MM.1S (cell line): ENCODE measurements around the gene TNP1.

Source experiments
- DNase-seq: peaks from one replicate; pipeline ENCODE4 v3.0.0-alpha.2; 2015
- H2AFZ ChIP-seq: fragments of 300-600 bp; sonication (generic); 2 replicates; pipeline ENCODE4 v1.6.0; 2016; ENCODE audit warnings: antibody characterized with exemption, low read length
- H3F3A ChIP-seq: fragments of 300-600 bp; sonication (generic); 2 replicates; pipeline ENCODE4 v1.6.1; 2016; ENCODE audit warnings: mild to moderate bottlenecking, antibody characterized with exemption, low read length, moderate library complexity, mixed read lengths; ENCODE audit not compliant: insufficient read depth
- H3K27ac ChIP-seq: fragments of 300-600 bp; sonication (generic); 2 replicates; pipeline ENCODE4 v1.5.1; 2016; ENCODE audit warnings: mild to moderate bottlenecking, low read length
- H3K27me3 ChIP-seq: fragments of 300-600 bp; sonication (generic); replicated peaks from 2 replicates; pipeline ENCODE4 v1.6.0; 2016; ENCODE audit warnings: low read length; ENCODE audit not compliant: insufficient read depth
- H3K36me3 ChIP-seq: fragments of 300-600 bp; sonication (generic); replicated peaks from 2 replicates; pipeline ENCODE4 v1.6.1; 2016; ENCODE audit warnings: mild to moderate bottlenecking, low read length, mixed read lengths; ENCODE audit not compliant: insufficient read depth
- H3K4me1 ChIP-seq: fragments of 300-600 bp; sonication (generic); 2 replicates; pipeline ENCODE4 v1.6.1; 2016; ENCODE audit warnings: low read length, mixed read lengths
- H3K4me2 ChIP-seq: fragments of 300-600 bp; sonication (generic); 2 replicates; pipeline ENCODE4 v1.6.0; 2016; ENCODE audit warnings: low read depth, low read length
- H3K4me3 ChIP-seq: fragments of 300-600 bp; sonication (generic); 2 replicates; pipeline ENCODE4 v1.5.1; 2016; ENCODE audit warnings: low read length, mixed read lengths
- H3K79me2 ChIP-seq: fragments of 300-600 bp; sonication (generic); 2 replicates; pipeline ENCODE4 v1.6.1; 2016; ENCODE audit warnings: mixed run types, low read length, mixed read lengths
- H3K9ac ChIP-seq: fragments of 300-600 bp; sonication (generic); 2 replicates; pipeline ENCODE4 v1.6.1; 2016; ENCODE audit warnings: low read length, mixed read lengths
- H3K9me2 ChIP-seq: fragments of 300-600 bp; sonication (generic); replicated peaks from 2 replicates; pipeline ENCODE4 v1.6.1; 2016; ENCODE audit warnings: mild to moderate bottlenecking, low read length, mixed read lengths; ENCODE audit not compliant: insufficient read depth
- H3K9me3 ChIP-seq: fragments of 300-600 bp; sonication (generic); replicated peaks from 2 replicates; pipeline ENCODE4 v1.6.1; 2016; ENCODE audit warnings: mild to moderate bottlenecking, low read length, mixed read lengths; ENCODE audit not compliant: insufficient read depth
- H4K20me1 ChIP-seq: fragments of 300-600 bp; sonication (generic); 2 replicates; pipeline ENCODE4 v1.6.1; 2016; ENCODE audit warnings: mild to moderate bottlenecking, low read length, moderate library complexity, mixed read lengths; ENCODE audit not compliant: insufficient read depth
- EZH2 ChIP-seq: fragments of 300-600 bp; sonication (generic); optimal IDR thresholded peaks from 2 replicates; pipeline ENCODE3; 2017; ENCODE audit warnings: low read depth, mild to moderate bottlenecking, antibody characterized with exemption, low read length, mixed read lengths
- EZH2phosphoT487 ChIP-seq: fragments of 300-600 bp; sonication (generic); IDR thresholded peaks from 2 replicates; pipeline ENCODE4 v1.6.1; 2018; ENCODE audit warnings: antibody characterized with exemption, low read length
- TF ChIP-seq, protein P1 (sequence below): fragments of 300-600 bp; sonication (generic); IDR thresholded peaks from 2 replicates; pipeline ENCODE4 v1.5.1; 2016; ENCODE audit warnings: antibody characterized with exemption, low read length, mixed read lengths

TNP1 gene

DNA sequence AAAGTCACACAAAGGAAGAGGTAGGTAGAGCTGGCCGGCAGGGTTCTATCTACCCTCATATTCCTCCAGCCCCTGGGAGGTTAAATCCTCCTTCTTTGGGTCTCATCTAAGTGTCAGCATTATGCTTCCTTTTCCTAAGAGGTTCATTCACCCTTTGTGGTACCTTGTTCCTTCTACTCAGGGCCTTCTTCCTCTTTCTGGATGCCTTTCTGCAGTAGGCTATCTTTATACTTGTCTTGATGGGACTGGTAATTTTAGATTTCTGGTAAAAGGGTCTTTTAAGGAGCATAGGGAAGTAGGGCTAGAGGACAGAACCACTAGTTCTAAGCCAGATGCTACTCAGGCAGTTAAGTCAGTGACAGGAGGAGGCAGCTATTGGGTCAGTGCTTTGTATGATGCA, 13.7 kb upstream of the TNP1 start:
- Histone ChIP-seq H3K79me2 (no peaks in the 10 kb centered on the region), H4K20me1 (no peaks in the 10 kb centered on the region), H3F3A (no peaks in the 10 kb centered on the region), H3K27ac (no peak overlapping the region), H3K27me3 (no peaks in the 10 kb centered on the region), H3K9me2 (no peaks in the 10 kb centered on the region), H3K4me3 (no peak overlapping the region), H3K9ac (no peak overlapping the region), H3K4me2 (no peak overlapping the region), H2AFZ (no peak overlapping the region), H3K9me3 (no peaks in the 10 kb centered on the region), H3K4me1 (no peaks in the 10 kb centered on the region), H3K36me3 (no peaks in the 10 kb centered on the region)
- TF ChIP-seq, protein P1, sequence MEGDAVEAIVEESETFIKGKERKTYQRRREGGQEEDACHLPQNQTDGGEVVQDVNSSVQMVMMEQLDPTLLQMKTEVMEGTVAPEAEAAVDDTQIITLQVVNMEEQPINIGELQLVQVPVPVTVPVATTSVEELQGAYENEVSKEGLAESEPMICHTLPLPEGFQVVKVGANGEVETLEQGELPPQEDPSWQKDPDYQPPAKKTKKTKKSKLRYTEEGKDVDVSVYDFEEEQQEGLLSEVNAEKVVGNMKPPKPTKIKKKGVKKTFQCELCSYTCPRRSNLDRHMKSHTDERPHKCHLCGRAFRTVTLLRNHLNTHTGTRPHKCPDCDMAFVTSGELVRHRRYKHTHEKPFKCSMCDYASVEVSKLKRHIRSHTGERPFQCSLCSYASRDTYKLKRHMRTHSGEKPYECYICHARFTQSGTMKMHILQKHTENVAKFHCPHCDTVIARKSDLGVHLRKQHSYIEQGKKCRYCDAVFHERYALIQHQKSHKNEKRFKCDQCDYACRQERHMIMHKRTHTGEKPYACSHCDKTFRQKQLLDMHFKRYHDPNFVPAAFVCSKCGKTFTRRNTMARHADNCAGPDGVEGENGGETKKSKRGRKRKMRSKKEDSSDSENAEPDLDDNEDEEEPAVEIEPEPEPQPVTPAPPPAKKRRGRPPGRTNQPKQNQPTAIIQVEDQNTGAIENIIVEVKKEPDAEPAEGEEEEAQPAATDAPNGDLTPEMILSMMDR: no peak
- no peak for TF ChIP-seq EZH2phosphoT487
- no peak for TF ChIP-seq EZH2
- no peak for DNase-seq

DNA sequence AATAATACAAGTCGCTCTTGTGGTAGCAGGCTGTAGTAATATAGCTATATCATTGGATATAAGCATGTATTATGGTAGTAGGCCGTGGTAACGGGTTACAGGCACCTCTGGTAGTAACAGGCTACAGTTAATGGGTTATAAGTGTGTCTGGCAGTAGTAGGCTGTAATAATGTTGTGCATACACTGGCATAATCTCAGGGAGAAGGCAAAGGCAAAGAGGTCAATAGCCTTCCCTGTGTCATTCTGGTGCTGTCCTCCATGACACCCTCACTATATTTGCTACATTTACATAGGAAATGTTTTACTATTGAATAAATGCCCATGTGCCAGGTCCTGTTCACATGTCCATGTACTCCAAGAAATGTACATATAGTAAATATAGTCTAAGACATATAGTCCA, 12.8 kb upstream of the TNP1 start:
- Histone ChIP-seq H3K79me2 (no peaks in the 10 kb centered on the region), H4K20me1 (no peaks in the 10 kb centered on the region), H3K36me3 (no peaks in the 10 kb centered on the region), H2AFZ (no peak overlapping the region), H3K27me3 (no peaks in the 10 kb centered on the region), H3K9me3 (no peaks in the 10 kb centered on the region), H3K9me2 (no peaks in the 10 kb centered on the region), H3K27ac (no peak overlapping the region), H3K4me1 (no peaks in the 10 kb centered on the region), H3F3A (no peaks in the 10 kb centered on the region), H3K9ac (no peak overlapping the region), H3K4me2 (no peak overlapping the region), H3K4me3 (no peak overlapping the region)
- TF ChIP-seq EZH2phosphoT487: no peak
- no peak for TF ChIP-seq EZH2
- TF ChIP-seq, protein P1: no peak
- DNase-seq: no peak

DNA sequence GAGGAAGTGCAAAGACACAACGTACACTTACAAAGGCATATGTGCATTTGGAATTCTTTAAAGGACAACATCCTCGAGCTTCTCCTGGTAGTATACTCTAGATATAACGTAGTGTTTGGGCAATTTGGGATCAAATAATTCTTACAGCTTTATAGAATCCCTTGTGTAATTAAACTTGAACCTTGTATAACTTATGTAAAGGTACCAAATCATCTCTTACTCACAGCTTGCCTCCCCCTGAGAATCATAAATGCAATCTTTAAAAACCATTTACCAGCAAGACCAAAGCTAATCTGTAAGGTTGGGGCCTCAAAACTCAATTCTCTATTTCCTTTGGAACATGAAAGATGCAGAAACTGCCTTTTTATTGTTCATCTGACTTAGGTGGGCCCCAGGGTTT, 12.2 kb upstream of the TNP1 start:
- TF ChIP-seq, protein P1: no peak
- TF ChIP-seq EZH2 (no peak), EZH2phosphoT487 (no peak)
- Histone ChIP-seq H3K79me2 (no peaks in the 10 kb centered on the region), H3K36me3 (no peaks in the 10 kb centered on the region), H3K27ac (no peak overlapping the region), H3K4me3 (no peak overlapping the region), H3F3A (no peaks in the 10 kb centered on the region), H3K4me2 (no peak overlapping the region), H3K9me3 (no peaks in the 10 kb centered on the region), H3K27me3 (no peaks in the 10 kb centered on the region), H2AFZ (no peak overlapping the region), H4K20me1 (no peaks in the 10 kb centered on the region), H3K9ac (no peak overlapping the region), H3K4me1 (no peaks in the 10 kb centered on the region), H3K9me2 (no peaks in the 10 kb centered on the region)
- DNase-seq: no peak
